ENCODE data around the gene AHRR. TPM values are rescaled to one million over a fixed set of nuclear protein-coding genes. Genes with fewer than 3 reads are reported as not detected.

AHRR gene
- total and polyA plus RNA-seq, 2 of the 4 experiments (the other 2 are of a cell fraction): 15.6 to 37.1 TPM

DNA sequence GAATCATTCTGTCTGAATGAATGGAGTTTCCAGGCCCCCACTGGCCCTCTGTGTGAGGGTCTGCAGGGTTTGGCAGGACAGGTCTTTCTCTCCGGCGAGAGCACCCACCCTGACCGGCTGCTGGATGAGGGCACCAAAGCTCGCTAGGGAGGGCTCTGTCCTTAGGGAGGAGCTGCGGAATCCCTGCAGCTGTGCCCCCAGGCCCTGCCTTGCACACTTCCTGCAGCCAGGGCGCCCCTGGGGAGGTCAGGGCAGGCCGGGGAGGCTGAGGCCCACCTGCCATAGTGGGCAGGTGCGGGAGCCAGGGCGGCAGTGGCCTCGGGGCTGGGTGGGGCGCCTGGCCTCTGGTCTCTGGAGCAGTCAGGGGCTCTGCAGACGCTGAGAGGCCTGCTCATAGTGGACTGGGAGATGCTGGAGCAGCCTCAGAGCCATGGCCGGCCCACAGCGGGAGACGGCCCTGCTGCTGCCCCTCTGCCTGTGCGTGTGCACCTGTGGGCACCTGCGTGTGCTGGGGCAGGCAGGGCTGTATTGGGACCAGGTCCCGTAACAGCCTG is 157.5 kb downstream of the AHRR start:
- H3K27me3 ChIP-seq (ENCODE audit: control insufficient read depth, insufficient read depth, low read length): no peaks in the 10 kb centered on the region
- H2AK9ac ChIP-seq (replicated peaks; ENCODE audit: low read depth, low read length, poor library complexity): no peak overlapping the region
- H3K4me1 ChIP-seq (ENCODE audit: control insufficient read depth, insufficient read depth, low read length): peaks cover 2% of the 10 kb centered on the region; the same call in 1 of the 2 replicates
- no TSS peak for BruUV-seq (replicated peaks)
- no peak overlapping the region for H3K27ac ChIP-seq (ENCODE audit: insufficient read depth, low read length)
- DNase-seq (no peak), ATAC-seq (ENCODE audit: low read depth) (no peak)
- WGBS, 2 experiments (ENCODE audit: extremely low coverage in 2 of 2, insufficient read length in 1 of 2): 92% methylated on average over 8 of the region's 18 CpGs; no CpG with 5 or more reads in 1 of the 2 experiments
- no peak overlapping the region for H4K91ac ChIP-seq (ENCODE audit: insufficient read depth, low read depth, low read length)
- no peak overlapping the region for H3K18ac ChIP-seq (ENCODE audit: low read depth, low read length)
- H2AK5ac ChIP-seq (ENCODE audit: low read depth, low read length): no peak overlapping the region
- in situ Hi-C loops (cut with MboI; ENCODE audit: low sequenced_read_pairs): no loop called here
- no peak overlapping the region for H3K4ac ChIP-seq (ENCODE audit: low read depth, low read length)
- H3K4me2 ChIP-seq (ENCODE audit: low read depth, low read length): no peak overlapping the region
- peaks cover 0 to 3% of the 10 kb centered on the region in 2 experiments; a peak in 1 of 4 replicates for H3K79me1 ChIP-seq (ENCODE audit: low read depth in 1 of 2, low read length in 2 of 2)
- no peak overlapping the region for H3K9ac ChIP-seq (ENCODE audit: low read depth, low read length)
- CTCF ChIA-PET: no interaction called here
- no peak overlapping the region for H3K14ac ChIP-seq (replicated peaks; ENCODE audit: low read depth, low read length)
- H3K56ac ChIP-seq (ENCODE audit: extremely low read depth, insufficient read depth, low read length): no peak overlapping the region
- H4K8ac ChIP-seq (ENCODE audit: low read depth in 2 of 2, low read length in 2 of 2): no peak overlapping the region
- intact Hi-C loops (cut with micrococcal nuclease): loop anchor here (10.0 kb wide), 1 partner anchor 426 kb away; no protein-coding TSS in a partner anchor
- no peak overlapping the region for H3K23ac ChIP-seq (ENCODE audit: low read depth, low read length)
- no peak overlapping the region for H2BK20ac ChIP-seq (ENCODE audit: low read depth, low read length)
- H4K5ac ChIP-seq (ENCODE audit: low read depth, low read length): no peak overlapping the region
- TF ChIP-seq BHLHE40 (IDR thresholded peaks at IDR 0.05; ENCODE audit: low read depth, low read length) (no peak), MAFK (IDR thresholded peaks at IDR 0.05; ENCODE audit: low read depth, low read length) (no peak), MAZ (IDR thresholded peaks at IDR 0.05; ENCODE audit: borderline replicate concordance, low read depth, low read length) (no peak)
- TF ChIP-seq, protein P1, sequence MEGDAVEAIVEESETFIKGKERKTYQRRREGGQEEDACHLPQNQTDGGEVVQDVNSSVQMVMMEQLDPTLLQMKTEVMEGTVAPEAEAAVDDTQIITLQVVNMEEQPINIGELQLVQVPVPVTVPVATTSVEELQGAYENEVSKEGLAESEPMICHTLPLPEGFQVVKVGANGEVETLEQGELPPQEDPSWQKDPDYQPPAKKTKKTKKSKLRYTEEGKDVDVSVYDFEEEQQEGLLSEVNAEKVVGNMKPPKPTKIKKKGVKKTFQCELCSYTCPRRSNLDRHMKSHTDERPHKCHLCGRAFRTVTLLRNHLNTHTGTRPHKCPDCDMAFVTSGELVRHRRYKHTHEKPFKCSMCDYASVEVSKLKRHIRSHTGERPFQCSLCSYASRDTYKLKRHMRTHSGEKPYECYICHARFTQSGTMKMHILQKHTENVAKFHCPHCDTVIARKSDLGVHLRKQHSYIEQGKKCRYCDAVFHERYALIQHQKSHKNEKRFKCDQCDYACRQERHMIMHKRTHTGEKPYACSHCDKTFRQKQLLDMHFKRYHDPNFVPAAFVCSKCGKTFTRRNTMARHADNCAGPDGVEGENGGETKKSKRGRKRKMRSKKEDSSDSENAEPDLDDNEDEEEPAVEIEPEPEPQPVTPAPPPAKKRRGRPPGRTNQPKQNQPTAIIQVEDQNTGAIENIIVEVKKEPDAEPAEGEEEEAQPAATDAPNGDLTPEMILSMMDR (conservative IDR thresholded peaks at IDR 0.05; ENCODE audit: low read depth, low read length): no peak
- dilution Hi-C loops (cut with HindIII; ENCODE audit: low sequenced_read_pairs, unreplicated experiment): no loop called here
- no peak overlapping the region for H2AFZ ChIP-seq (replicated peaks; ENCODE audit: low read length, poor library complexity)
- no peaks in the 10 kb centered on the region for H3K9me1 ChIP-seq (ENCODE audit: insufficient read depth, low read length)
- H3K9me3 ChIP-seq (ENCODE audit: control insufficient read depth, insufficient read depth, low read length): no peaks in the 10 kb centered on the region
- H3K4me3 ChIP-seq (ENCODE audit: insufficient read depth, low read depth, low read length): no peak overlapping the region
- no peak overlapping the region for H2BK5ac ChIP-seq (ENCODE audit: low read depth, low read length, poor library complexity, severe bottlenecking)
- no peaks in the 10 kb centered on the region; the same call in 1 of the 2 replicates for H4K20me1 ChIP-seq (ENCODE audit: insufficient read depth, low read length)
- H3K36me3 ChIP-seq (ENCODE audit: control insufficient read depth, insufficient read depth, low read length): no peaks in the 10 kb centered on the region
- no peak overlapping the region for H2BK15ac ChIP-seq (ENCODE audit: low read depth, low read length)
- POLR2A ChIA-PET (ENCODE audit: unreplicated experiment): no interaction called here
- no peak overlapping the region for H2BK120ac ChIP-seq (ENCODE audit: low read depth, low read length)
